Measurements from ENCODE around the gene ZNF311. TPM values are rescaled to one million over a fixed set of nuclear protein-coding genes. Genes with fewer than 3 reads are reported as not detected.

ZNF311 gene
- total RNA-seq, 1 experiment from 2014 or later, result 0.39 TPM

- no peak for DNase-seq (ENCODE audit: low read depth, low spot score)
- intact Hi-C loops (cut with micrococcal nuclease; ENCODE audit: unreplicated experiment), result loop anchor here (10.0 kb wide), 1 partner anchor 115 kb away; no protein-coding TSS in a partner anchor
- Histone ChIP-seq H3K9me3 (ENCODE audit: control insufficient read depth, insufficient read depth, low read depth, low read length) (no peaks in the 10 kb centered on the region), H3K4me1 (ENCODE audit: control insufficient read depth, insufficient read depth, low read length) (peaks cover 38% of the 10 kb centered on the region), H3K27ac (ENCODE audit: low read length) (peak overlapping the region; percentile 97), H3K27me3 (ENCODE audit: control insufficient read depth, insufficient read depth, low read length) (no peaks in the 10 kb centered on the region), H3K36me3 (ENCODE audit: control insufficient read depth, insufficient read depth, low read length) (no peaks in the 10 kb centered on the region), H3K4me3 (ENCODE audit: low read depth in 2 of 2, low read length in 2 of 2) (peak overlapping the region; percentile 95 to 99)
- CTCF ChIA-PET, result interaction anchor here (0.6 to 1.2 kb wide), 5 partner anchors 30 to 670 kb away, joined by 3 to 4 read pairs (median 3); partner anchors contain the start of gene TRIM27
- in situ Hi-C loops (cut with HindIII; ENCODE audit: low pct_unique_long_range_greater_than_20kb, low sequenced_read_pairs), result no loop called here
- POLR2A ChIA-PET, result no interaction called here
- no peak for ATAC-seq
- TF ChIP-seq TCF7L2 (IDR thresholded peaks at IDR 0.05; ENCODE audit: low read depth, low read length) (no peak), CTCF (IDR thresholded peaks at IDR 0.05) (no peak), REST (IDR thresholded peaks at IDR 0.05; ENCODE audit: insufficient read depth in 1 of 2, low read depth in 2 of 2, low read length in 1 of 2) (no peak), POLR2AphosphoS5 (IDR thresholded peaks at IDR 0.05; ENCODE audit: low read depth, low read length) (no peak), SIN3A (IDR thresholded peaks at IDR 0.05; ENCODE audit: borderline replicate concordance, insufficient read depth, low read depth, low read length) (no peak)
- BruUV-seq (replicated peaks), result TSS peak; percentile 82
These were observed 24.8 kb downstream of the ZNF311 start for GRCh38 chr6:28980137-28980851.

GRCh38 chr6:28979679-28980078, 25.4 kb downstream of the ZNF311 start:
- in situ Hi-C loops (cut with HindIII; ENCODE audit: low pct_unique_long_range_greater_than_20kb, low sequenced_read_pairs) (no loop called here), intact Hi-C loops (cut with micrococcal nuclease; ENCODE audit: unreplicated experiment) (loop anchor here (10.0 kb wide), 1 partner anchor 115 kb away; no protein-coding TSS in a partner anchor)
- DNase-seq (ENCODE audit: low read depth, low spot score) (no peak), ATAC-seq (no peak)
- ChIA-PET POLR2A (no interaction called here), CTCF (no interaction called here)
- H3K4me1 ChIP-seq (ENCODE audit: control insufficient read depth, insufficient read depth, low read length), result peaks cover 38% of the 10 kb centered on the region
- peak overlapping the region; percentile 97 for H3K27ac ChIP-seq (ENCODE audit: low read length)
- H3K4me3 ChIP-seq (ENCODE audit: low read depth in 2 of 2, low read length in 2 of 2), result no peak overlapping the region
- no peak for TF ChIP-seq SIN3A (IDR thresholded peaks at IDR 0.05; ENCODE audit: borderline replicate concordance, insufficient read depth, low read depth, low read length)
- TF ChIP-seq TCF7L2 (IDR thresholded peaks at IDR 0.05; ENCODE audit: low read depth, low read length), result no peak
- no peak for TF ChIP-seq CTCF (IDR thresholded peaks at IDR 0.05)
- no peak for TF ChIP-seq REST (IDR thresholded peaks at IDR 0.05; ENCODE audit: insufficient read depth in 1 of 2, low read depth in 2 of 2, low read length in 1 of 2)
- no peak for TF ChIP-seq POLR2AphosphoS5 (IDR thresholded peaks at IDR 0.05; ENCODE audit: low read depth, low read length)
- no TSS peak for BruUV-seq (replicated peaks)
- no peaks in the 10 kb centered on the region for H3K27me3 ChIP-seq (ENCODE audit: control insufficient read depth, insufficient read depth, low read length)
- no peaks in the 10 kb centered on the region for H3K36me3 ChIP-seq (ENCODE audit: control insufficient read depth, insufficient read depth, low read length)
- no peaks in the 10 kb centered on the region for H3K9me3 ChIP-seq (ENCODE audit: control insufficient read depth, insufficient read depth, low read depth, low read length)
